Prostate gland (tissue), 2 donors: Measurements from ENCODE around the gene SULT1B1.

ENCODE experiments used
- CTCF ChIP-seq, 4 experiments: fragments of 200-600 bp in 2 of 4; fragments of 450-650 bp in 2 of 4; sonication (generic) in 2 of 4; IDR thresholded peaks; 1 replicate in 3 of 4; 2 replicates in 1 of 4; pipeline ENCODE4 v1.5.1; 2016 to 2019; ENCODE audit warnings: antibody characterized with exemption in 4 of 4, mild to moderate bottlenecking in 2 of 4, moderate library complexity in 2 of 4
- POLR2A ChIP-seq: fragments of 450-650 bp; IDR thresholded peaks from one replicate; pipeline ENCODE4 v1.6.1; 2016; ENCODE audit warnings: antibody characterized with exemption, mild to moderate bottlenecking
- POLR2AphosphoS5 ChIP-seq: sonication (generic); formaldehyde crosslinking; IDR thresholded peaks from one replicate; pipeline ENCODE4 v1.6.1; 2017; ENCODE audit warnings: antibody characterized with exemption

GRCh38 chr4:69731847-69732246 lies 28.6 kb downstream of the SULT1B1 start:
- TF ChIP-seq CTCF (IDR thresholded peaks at IDR 0.05) (no peak), POLR2AphosphoS5 (no peak), POLR2A (no peak)
